ENCODE results near the gene TRAF3.
"Not testable (repeated sequence)": the region's sequence is repeated elsewhere in the genome, so short reads cannot be mapped to it uniquely, and the experiment has no call there.

TRAF3 gene

DNA sequence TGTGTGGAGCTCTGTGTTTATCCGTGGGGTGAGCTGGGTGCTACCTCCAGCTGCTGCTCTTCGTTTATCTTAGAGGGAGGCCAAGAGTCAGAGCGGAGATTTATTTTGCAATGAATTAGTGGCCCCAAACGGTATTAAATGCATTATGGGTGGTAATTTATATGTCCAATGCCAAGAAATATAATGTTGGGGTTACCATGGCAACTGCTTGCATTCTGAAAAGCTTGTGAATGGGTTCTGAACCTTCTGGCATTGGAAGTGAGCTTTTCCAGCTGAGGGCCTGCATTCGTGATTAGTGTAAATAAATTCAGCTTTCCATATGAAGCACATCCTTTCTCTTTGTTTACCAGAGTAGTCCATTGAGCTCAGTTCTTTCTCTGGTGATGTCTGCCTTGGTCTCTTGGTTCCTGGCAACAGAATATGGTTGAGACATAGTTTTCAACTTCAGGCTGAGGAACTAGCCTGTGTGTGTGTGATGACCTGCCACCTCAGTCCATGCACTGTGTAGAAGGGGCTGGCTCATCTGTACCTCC is 51.8 kb downstream of the TRAF3 start:
- no peak for DNase-seq (ENCODE audit: low read depth in 3 of 3)

DNA sequence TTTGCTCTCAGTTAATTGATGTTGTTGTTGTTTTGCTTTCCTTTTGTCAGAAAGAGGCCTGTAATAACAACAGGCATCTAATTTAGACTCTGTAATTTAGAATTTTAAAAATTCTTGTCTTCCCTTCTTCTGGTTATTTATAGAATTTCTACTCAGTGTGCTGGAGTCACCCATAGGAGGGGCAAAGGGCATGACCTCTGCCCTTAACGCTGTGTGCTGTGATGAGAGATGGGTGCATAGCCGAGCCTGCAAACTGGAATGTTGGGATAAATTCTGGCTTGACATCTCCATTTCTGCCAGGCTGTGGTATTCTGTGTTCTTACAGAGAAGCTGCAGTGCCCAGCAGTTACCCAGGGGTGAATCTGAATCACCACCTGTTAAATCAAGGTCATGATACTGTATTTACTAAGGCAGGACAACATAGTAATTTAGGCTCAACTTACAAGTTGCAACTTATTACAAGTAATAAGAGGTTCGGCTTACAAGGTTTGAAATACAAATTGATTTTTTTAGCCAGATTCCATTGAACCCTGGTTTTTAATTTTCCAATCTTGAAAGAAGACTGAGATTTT is 53.3 kb downstream of the TRAF3 start:
- no peak for DNase-seq (ENCODE audit: low read depth in 3 of 3)

- DNase-seq (ENCODE audit: low read depth in 3 of 3) = no peak
Measured at GRCh38 chr14:102831163-102831804, 54.0 kb downstream of the TRAF3 start.

DNA sequence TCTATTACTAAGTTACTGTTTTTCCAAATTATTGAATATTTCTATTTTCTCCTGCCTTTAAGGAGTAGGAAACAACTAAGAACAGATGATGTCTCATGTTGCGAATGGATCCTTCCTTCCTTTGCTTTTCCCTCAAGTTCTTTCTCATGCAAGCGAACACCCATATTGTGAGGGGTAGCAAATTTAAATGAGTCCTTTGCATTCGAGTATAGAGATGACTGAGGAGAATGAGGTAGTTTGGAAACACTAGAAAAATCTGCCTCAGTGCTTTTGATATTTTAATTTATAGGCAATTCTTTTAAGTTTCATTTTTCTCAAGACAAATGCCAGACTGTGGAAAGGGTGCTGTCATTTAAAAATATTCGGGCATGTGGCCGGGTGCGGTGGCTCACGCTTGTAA is 56.1 kb downstream of the TRAF3 start:
- no peak for DNase-seq (ENCODE audit: low read depth in 3 of 3)

- DNase-seq (ENCODE audit: low read depth in 3 of 3) = no peak
Measured at GRCh38 chr14:102833991-102834390, 56.7 kb downstream of the TRAF3 start.

DNA sequence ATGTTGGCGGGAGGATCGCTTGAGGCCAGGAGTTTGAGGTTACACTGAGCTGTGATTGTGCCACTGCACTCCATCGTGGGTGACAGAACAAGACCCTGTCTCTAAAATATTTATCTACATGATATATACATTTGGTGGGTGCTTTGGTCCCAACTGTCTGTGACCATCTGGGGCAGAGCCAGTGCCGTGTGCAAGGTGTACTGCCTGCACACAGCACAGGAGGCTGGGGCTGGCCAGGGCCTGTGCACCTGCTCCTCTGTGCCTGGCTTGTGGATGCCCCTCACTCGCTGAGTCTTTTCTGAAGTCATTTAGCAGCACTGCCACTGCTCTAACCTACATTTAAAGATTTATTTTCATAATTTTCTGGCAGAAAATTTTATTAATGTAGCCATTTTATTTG is 58.7 kb downstream of the TRAF3 start:
- DNase-seq (ENCODE audit: low read depth in 3 of 3) = no peak

DNA sequence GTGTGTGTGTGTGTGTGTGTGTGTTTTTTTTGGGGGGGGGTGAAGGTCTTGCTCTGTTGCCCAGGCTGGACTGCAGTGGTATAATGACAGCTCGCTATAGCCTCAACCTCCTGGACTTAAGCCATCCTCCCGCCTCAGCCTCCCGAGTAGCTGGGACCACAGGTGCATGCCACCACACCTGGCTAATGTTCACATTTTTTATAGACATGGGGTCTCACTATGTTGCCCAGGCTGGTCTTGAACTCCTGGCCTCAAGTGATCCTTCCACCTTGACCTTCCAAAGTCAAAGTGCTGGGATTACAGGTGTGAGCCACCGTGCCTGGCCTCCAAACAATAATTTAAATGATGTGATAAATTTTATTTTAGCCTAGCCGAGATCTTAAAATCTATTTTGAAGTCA is 59.9 kb downstream of the TRAF3 start:
- DNase-seq (ENCODE audit: low read depth in 3 of 3) = not testable (repeated sequence)

DNA sequence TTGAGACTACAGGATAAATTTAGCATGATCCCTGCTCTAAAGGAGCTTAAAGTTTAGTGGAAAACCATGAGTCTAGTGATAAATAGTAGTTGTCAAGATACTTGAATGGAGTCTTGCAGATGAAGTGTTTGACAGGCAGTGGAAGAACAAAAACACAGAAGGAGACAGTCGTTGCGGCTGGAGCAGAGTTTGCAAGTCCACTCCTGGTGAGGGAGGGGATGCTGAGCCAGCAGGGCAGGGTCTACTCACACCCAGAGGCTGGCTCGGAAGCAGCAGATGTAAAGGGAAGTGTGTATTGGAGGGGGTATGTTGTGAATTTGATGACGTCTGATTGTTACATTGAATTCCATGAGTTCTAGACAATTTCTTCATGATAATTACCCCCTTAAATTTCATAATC is 61.3 kb downstream of the TRAF3 start:
- DNase-seq (ENCODE audit: low read depth in 3 of 3) = no peak

DNA sequence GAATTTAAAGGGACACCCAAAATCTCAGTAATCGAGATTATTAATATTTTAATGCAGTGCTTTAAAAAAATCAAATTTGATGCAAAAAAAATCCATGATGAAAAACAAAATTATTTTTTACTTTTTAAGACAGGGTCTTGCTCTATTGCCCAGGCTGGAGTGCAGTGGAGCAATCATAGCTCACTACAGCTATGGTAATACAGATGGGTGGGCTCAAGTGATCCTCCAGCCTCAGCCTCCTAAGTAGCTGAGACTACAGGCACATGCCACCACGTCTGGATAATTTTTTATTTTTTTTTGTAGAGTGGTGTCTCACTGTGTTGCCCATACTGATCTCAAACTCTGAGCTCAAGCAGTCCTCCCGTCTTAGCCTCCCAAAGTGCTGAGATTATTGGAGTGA is 62.9 kb downstream of the TRAF3 start:
- no peak for DNase-seq (ENCODE audit: low read depth in 3 of 3)

DNA sequence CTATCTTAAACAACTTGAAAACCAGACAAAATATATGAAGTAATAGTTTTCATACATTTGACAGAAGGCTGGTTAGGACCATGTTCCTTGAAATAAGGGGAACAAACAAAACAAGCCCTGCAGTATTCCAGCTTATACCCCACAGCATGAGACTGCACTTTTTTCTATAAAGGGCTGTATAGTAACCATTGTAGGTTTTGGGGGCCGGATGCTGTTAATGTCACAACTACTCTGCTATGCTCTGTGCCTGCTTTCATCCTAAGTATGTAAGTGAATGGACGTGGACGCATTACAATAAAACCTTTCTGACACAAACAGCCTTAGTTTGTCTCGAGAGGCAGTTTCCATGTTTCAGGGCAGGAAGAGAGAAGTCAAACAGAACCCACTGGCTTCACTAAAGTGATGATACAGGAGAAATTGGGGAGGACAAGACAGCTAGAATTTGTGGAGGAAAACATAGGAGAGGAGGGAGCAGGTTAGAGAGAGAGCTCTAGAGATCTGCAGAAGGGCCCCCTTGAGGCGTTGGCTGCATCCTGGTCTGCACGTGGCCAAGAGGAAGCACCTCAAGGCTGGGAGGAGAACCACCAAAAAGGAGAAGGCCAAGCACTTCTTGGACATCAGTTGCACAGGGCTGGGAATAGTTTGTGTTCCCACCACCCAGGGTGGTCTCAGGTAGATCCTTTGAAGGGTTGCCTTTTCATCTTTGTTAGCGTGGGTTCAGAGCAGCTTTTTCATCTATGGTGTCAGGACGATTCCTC is 63.7 kb downstream of the TRAF3 start:
- no peak for DNase-seq (ENCODE audit: low read depth in 3 of 3)

DNA sequence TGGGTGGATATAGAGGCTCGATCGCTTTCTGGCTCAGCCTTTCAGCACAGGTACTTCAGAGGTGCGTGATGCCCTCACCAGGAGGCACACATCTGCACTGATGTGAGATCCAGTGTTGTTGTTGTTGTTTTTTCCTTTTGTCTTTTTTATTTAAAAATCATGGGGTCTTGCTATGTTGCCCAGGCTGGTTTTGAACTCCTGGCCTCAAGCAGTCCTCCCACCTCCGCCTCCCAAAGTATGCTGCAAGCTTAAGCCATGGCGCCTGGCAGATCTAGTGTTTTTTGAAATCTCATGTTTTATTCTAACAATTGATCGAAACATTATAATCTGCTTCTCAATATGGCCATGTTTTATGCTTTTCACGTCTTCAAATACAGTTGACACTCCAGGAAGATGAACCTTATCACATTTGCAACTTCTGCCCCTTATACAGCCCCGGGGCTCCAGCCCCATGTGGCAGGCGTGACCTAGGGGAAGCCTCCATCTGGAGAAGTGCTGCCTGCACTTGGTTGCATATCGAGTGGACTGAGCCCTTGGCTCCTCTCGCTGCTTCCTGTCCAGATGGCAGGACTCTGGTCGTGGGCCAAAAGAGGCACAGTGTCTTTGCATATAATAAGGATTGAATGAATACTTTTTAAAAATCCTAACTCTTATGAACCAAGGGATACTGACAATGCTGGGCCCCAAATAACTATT is 71.7 kb downstream of the TRAF3 start:
- DNase-seq (ENCODE audit: low read depth in 3 of 3) = no peak

DNA sequence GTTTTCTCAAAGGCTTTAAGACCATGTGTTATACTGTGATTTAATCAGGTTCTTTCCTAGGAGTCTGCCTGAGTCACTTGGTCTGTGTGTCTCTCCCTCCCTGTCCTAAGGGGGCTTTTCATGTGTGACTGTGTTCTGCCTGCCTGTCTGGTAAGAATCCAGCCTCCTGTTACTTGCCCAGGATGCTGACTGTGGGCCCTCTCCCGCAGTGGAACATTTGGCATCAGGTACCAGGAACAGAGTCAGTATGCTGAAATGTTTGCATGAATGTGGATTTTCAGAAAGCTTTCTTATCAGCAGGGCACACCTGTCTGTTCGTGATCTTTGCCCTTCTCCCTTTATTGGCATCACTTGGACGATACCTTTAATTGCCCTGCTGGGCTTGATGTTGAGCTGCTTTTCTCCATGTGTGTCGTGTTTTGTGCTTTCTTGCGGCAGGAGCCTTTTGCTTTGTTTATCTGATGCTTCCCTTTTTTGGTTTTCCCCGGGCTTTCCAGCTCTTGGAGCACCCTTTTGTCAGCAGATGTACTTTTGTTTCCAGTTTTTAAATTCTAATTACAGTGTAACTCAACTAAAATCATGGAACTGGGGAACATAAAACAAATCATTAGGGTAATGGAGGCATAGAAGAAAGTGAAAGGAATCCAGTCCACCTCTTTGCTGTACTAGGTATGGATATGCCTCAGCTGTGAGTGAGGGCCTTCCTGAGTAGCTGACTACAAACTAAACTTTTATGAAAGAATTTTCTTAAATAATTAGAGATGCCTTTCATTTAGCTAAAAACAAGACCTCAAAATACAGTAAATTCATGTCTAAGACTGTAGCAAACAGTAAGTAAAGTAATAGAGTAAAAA is 72.5 kb downstream of the TRAF3 start:
- DNase-seq (ENCODE audit: low read depth in 3 of 3) = no peak

GRCh38 chr14:102853648-102854047 is 76.4 kb downstream of the TRAF3 start:
- no peak for DNase-seq (ENCODE audit: low read depth in 3 of 3)

GRCh38 chr14:102854091-102854703 is 76.9 kb downstream of the TRAF3 start:
- no peak for DNase-seq (ENCODE audit: low read depth in 3 of 3)

- no peak for DNase-seq (ENCODE audit: low read depth in 3 of 3)
Measured at GRCh38 chr14:102856179-102856578, 78.9 kb downstream of the TRAF3 start.

DNA sequence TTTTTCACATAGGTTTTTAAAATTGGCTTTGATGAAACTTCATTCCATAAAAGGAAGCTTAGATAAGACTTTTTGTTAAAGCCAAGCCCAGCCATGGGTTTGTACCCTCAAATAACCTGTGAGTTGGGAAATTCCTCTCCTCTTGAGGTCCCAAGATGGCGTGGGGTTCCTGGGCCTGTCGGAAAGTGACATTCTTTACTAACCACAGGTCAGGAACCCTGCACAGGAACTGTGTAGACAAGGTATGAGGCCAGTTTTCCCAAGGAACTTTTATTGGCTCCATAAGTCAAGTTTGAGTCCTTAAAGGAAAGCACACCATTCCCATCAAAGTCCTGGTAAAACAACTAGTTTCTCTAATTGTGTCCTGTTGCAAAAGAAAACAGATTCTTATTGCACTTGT is 80.2 kb downstream of the TRAF3 start:
- DNase-seq (ENCODE audit: low read depth in 3 of 3) = no peak

DNA sequence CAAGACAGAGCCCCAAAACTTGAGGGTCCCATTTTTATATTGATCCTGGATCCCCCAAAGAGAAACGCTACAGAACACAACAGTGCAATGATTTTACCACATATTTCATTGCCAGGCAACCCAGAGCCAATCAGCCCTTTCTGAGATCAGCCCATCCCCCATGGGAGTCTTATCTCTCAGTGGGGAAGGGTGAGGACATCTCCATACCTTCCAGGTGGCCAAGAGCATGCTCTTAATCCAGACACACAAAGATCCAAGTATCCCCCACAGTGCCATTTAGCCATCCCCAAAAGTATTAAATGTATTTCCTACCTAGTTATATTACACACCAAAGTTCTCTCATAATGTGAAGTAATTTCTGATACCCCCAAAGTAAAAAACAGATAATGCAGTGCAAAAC is 82.7 kb downstream of the TRAF3 start:
- DNase-seq (ENCODE audit: low read depth in 3 of 3) = no peak

DNA sequence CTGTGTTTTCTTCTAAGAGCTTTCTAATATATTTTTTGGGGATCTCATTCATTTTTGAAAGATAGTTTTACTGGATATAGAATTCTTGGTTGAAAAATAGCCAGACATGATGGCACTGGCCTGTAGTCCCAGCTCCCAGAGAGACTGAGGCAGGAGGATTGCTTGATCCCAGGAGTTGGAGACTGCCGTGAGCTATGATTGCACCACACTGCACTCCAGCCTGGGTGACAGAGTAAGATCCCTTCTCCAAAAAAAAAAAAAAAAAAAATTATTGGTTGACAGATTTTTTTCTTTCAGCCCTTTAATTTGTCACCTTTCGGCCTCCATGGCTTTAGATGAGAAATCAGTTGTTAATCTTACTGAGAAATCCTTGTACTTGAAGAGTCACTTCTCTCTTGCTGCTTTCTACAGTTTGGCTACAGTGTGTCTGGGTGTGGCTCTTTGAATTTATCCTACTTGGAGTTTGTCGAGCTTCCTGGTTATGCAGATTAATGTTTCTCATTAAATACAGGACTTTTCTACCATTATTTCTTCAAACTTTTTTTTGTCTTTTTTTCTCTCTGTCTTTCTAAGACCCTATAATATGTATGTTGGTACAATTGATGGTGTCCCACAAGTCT is 85.0 kb downstream of the TRAF3 start:
- no peak for DNase-seq (ENCODE audit: low read depth in 3 of 3)

DNA sequence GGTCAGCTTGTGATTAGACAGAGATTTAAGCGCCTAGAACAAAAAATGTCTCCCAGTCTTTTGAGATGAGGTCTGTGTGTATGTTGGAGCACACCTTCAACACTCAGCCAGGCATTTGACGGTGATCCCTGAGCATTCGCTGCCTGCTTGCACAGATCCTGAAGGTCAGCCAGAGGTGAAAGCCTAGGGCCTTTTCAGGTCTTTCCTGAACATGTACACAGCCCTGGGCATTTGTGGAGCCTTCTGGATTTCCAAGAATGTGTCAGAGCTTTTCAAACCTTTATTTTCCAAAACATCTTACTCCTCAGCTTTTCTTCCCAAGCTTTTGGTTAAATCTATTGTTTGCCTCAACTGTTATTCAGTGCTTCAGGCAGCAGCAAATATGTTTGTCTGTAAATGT is 86.1 kb downstream of the TRAF3 start:
- no peak for DNase-seq (ENCODE audit: low read depth in 3 of 3)

DNA sequence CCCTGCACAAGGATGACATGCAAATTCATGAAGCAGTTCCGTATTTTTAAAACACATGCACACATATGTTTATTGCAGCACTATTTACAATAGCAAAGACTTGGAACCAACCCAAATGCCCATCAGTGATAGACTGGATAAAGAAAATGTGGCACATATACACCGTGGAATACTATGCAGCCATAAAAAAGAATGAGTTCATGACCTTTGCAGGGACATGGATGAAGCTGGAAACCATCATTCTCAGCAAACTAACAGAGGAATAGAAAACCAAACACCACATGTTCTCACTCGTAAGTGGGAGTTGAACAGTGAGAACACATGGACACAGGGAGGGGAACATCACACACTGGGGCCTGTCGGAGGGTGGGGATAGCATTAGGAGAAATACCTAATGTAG is 88.7 kb downstream of the TRAF3 start:
- not testable (repeated sequence) for DNase-seq (ENCODE audit: low read depth in 3 of 3)
